NCI-H2029 treated with DMSO at 0.1 percent for 48 hours (cell line): ENCODE results near the gene SLC9A1.

ENCODE experiments used
- DNase-seq: peaks from one replicate; lab custom pipeline; 2025; lab: John Stamatoyannopoulos, UW

SLC9A1 gene

DNA sequence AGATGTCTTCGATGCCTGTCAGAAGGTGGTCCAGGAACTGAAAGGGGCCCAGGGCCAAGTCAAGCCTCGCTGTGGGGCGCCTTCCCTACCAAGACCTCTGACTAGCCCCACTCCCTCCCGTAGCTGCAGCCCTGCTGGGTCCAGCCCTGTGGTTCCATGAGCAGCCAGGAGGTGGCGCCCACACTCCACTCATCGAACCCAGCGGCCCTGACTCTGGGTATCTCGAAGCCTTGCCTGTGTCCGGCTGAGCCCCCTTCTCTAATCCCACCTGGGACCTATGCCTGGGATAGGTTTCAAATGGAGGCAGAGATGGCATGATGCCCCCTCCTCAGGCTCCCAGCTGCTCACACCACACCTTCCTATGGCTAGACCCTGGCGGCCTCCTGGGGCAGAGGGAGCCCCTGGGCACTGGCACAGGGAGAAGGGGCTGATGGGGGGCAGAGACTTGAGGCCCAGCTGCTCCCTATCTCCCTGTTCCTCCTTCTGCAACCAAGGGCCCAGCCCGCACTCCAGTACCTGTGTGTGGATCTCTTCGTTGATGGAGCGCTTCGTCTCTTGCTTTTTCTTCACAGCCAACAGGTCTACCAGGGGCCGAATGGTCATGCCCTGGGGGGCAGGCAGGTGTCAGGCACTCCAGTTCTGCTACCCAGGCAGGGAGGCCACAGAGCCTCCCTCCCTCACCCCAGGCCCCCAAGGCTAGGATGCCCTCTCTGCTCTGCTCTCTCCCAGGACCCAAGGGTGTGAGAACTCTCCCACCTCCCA lies 52.0 kb downstream of the SLC9A1 start:
- no peak for DNase-seq

DNA sequence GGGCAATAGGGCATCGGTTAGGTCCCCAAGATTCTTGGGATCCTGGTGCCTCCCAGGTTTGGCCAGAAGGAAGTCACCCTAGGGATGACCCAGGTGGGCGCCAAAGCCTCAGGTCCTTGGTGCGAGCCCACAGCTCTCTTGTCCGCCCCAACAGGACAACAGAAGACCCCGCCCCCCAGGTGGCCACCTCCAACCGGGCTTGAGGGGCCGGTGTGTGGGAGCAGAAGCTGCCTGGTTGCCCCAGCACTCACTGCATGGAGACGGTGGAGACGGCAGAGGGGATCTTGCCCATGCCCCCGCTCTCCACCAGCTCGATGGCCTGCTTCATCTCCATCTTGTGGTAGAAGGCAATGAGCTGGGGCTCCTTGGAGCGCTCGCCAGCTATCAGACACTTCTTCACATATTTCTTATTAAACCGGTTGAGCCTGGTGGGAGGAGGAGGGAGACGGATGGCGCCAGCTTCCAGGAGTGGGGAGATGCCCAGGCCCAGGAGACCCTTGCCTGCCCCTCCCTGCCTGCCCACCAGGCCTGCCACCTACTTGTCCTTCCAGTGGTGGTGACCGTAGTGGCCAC lies 52.7 kb downstream of the SLC9A1 start:
- no peak for DNase-seq

DNA sequence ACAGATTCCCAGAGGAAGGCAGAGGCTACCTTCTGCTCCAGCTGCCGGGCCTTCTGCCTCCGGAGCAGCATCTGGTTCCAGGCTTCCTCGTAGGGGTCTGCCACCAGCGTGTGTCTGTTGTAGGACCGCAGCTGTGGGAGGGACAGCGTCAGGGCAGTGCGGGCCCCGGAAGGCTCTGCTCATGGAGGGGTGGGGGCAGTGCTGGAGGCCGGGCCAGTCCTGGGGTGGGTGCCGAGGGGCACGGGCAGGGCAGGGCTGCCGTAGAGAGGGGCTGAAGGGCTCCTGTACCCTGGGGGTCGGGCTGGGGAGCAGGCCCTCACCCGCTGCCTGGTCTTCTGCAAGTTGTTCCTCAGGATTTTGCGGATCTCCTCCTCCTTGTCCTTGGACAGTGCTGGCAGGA lies 53.2 kb downstream of the SLC9A1 start:
- DNase-seq: no peak

DNA sequence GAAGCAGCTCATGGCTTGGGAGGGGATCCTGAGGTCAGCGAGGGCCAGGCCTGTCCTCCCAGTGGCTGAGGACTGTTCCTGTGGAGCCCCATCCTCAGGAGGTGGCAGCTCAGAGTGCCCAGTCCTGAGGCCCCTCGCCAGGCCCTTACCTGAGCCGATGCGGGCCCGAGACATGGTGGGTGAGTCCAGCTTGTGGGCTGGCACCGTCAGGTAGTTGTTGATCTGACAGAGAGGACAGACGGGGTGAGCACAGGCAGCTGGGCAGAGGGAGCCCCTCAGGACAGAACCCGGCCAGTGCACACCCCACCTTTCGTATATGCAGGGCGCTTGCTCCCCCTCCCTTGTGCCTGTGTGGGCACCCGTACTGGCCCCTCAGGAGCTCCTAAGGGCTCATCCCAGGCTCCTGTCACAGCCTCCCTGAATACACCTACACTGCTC lies 53.9 kb downstream of the SLC9A1 start:
- DNase-seq: no peak

DNA sequence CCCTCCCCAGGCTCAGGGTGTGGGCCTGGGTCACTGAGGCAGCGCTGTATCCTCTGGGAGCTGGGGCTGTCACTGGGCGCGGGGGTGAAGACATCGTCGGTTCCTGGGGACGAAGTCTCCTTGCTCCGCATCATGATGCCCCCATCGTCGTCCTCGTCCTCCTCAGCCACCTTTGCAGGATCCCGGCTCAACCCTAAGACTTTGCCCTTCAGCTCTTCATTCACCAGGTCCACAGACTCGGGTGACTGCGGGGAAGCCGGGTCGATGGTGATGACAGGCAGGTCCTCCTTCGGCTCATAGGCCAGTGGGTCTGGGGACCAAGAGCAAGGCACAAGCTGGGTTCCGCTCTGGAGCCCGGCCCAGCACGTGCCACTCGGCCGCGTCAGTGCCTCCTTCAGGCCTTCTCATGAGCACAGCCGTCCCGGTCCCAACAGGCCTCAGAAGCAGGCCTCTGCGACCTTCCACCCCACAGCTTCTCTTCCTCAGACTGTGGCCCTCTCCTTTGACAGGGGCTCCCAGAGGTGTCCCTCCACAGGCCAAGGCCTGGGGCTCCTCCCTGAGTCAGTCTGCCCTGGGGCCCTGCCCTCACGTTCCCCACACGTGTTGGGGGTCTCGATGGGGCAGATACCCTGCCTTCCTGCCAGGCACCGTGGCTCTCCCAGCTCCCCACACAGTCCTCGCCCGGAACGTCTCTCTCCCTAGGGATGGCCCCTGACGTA lies 54.4 kb downstream of the SLC9A1 start:
- DNase-seq: no peak

DNA sequence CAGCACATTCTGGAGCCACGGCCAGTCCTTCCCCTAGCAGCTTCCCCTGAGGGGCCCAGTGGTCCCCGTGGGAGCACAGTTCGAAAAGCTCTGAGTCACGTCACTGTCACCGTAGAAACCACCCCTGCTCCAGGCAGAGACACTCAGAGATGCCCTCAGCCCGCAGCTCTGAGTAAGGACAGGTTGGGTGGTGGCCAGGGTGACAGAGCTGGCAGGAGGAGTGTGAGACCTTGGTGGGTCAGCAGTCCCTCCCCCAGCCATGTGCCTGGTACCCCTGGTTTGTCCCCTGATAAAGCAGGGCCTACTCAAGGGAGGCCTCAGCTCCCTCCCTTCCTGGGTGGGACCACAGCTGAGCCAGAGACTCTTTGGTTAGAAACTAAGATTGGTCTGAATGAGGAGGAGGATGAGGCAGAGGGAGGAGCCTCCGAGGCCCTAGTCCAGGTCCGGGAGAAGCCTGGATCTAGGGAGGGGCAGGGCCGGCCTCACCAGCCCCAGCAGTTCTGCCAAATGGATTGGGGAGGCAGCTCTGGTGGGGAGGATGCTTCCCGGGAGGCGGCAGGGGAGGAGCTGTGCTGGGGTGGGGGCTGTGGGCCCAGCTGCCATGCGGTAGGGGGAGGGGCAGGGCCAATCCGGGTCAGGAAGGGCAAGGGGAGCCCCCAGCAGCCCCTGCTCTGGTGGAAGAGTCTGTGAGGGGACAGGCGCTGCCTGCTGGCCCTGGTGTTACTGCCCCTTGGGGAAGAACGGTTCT lies 55.2 kb downstream of the SLC9A1 start:
- DNase-seq: no peak

DNA sequence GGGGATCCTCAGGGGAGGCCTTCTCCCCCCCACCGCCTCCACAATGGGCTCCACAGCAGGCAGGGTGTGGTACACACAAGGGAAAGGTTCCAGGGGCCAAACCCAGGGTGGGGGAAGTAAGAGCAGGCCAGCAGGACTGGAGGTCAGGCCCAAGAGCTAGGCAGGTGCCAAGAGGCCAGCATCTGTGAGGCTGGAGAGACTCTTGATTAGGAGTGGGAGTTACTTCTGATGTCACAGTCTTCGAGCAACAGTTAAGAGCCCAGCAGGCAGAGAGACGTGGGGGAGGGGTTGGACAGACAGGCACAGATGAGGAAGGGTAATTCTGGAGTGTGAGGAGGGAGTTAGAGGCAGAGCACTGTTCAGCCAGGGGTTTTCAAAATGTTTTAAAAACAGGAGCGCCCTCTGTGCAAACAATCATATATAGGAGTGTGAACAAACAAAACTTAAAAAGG lies 55.8 kb downstream of the SLC9A1 start:
- DNase-seq: peak; percentile 8

DNA sequence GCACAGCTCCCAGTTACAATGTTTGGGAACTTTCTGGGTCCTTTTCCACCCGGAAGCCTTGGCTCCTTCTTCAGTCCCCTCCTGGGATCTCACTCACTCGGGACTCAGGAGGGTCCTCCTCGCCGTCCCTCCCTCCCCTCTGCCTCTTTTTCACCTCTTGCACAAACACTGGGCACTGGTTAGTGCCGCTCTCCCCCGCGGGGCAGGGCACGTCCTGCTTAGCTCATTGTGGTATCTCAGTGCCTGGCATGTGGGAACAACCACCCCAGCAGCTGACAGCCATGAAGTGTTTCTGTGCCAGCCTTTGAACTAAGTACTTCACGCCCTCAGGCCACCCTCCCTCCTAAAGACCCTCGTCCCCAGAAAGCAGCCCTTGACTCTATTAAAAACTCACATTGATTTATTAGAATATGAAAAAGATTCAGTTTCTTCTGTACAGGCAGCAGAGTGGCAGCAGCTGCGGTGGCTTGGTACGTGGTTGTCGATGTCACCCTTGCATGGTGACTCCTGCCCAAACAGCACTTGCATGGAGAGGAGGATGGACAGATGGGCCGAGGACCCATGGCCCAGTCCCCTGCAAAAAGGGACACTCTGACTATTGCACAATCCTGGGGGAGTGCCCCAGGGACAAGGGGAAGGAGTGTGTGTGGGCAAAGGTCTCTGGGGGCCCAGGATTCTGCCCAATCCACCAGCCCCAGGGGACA lies 56.3 kb downstream of the SLC9A1 start:
- DNase-seq: no peak

DNA sequence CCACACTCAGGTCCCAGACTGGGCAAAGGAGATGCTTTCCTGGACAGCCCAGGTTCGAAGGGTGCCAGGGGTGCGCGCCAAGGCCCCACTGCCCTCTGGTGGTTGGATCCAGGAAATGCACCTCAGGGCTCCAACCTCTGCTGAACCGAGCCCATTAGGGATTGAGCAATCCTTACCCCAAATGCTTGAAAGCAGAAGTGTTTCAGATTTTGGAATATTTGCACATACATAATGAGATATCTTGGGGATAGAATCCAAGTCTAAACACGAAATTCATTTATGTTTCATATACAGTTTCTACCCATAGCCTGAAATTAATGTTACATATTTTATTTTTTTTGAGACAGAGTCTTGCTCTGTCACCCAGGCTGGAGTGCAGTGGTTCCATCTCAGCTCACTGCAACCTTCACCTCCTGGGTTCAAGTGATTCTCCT lies 57.4 kb downstream of the SLC9A1 start:
- DNase-seq: peak; percentile 20

DNA sequence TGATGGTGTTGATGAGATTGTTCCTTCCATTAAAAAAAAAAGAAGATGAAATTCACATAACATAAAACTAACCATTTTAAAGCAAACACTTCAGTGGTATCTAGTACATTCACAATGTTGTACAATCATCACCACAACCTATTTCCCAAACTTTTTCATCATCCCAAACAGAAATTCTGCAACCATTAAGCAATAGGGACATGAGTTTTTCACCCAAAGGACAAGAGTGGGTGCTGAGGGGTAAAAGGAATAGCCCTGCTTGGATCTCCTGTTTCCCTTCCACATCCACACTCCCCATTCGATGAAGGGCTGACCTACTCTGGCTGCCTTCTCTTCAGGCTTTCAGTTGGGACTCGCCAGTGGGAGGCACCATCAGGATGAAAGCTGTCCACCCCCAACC lies 59.3 kb downstream of the SLC9A1 start:
- no peak for DNase-seq

DNA sequence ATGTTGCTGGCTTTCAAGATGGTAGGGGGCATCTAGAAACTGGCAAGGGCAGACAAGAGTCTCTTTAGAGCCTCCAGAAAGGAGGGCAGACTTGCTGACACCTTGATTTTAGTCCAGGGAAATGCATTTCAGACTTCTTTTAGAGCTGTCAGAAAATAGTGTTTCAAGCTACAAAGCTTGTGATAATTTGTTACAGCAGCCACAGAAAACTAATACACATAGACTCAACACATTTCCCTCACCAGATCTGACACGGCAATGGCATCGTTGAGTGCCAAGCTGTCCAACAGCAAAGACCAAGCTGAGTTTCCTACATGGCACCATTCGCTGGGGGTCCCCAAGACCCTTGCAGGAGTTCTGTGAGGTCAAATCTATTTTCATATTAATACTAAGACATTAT lies 62.0 kb downstream of the SLC9A1 start:
- DNase-seq: no peak

DNA sequence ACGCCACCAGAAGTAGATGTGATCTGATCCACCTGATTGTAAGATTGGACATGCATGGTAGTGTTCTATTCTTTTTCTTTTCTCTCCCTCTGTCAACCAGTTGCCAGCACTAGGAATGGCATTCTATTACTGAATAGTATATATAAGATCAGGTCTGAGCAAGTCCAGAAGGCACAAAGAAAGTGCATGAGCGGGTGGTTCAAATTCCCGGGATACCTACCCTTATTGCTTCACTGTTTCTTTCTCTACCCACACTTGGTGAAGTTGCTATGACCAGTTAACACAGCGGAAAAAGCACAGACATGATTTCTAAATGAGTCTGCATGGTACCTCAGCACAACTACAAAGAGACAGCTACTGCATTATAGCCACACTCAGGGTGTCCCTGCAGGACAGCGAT lies 64.0 kb downstream of the SLC9A1 start:
- no peak for DNase-seq

DNA sequence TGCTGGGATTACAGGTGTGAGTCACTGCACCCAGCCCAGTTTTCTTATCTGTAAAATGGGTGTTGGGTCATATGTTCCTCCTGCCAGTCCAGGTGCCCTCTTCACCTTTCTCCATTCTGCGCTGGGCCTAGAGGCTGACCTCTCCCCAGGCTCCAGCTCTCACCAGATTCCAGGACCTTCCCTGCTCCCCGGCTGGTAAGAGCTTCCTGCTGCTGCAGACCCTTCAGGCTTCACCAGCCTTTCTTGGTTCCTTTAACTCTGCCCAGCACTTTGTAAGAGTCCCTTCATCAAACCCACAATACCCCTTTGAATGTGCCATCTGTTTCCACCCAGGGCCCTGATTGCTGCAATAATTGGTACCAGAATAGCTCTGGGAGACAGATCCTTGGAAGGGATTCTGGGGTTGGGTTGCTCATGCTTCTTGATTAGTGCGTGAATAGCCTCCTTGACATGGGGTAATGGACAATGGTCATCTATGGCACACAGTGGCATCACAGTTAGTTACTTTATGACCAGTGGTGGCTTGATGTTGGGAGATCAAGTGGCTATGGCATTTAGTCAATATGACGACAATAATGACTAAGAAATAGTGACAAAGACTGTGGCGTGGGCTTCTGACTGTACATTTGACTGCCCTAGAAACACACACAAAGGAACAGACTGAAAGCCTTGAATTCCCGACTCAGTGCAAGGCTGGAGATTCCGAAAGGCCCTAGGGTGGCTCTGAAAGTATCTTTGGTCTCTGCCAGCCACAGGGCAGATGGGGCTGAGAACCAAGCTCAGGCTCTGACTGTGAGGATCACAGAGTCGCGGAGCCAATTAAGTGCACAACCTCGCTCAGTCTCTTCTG lies 67.3 kb downstream of the SLC9A1 start:
- DNase-seq: no peak

DNA sequence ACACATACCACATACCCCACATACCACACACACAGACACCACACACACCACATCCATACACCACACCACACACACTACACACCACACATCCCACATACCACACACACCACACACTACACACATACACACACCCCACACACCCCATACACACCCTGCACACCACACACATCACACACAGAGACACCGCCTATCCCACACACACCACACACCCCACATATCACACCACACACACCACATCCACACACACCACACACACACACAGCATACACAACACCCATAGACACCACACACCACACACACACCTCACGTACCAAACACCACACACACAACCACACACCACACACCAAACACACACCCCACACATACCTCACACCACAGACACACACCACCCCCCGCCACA lies 68.3 kb downstream of the SLC9A1 start:
- DNase-seq: no peak

DNA sequence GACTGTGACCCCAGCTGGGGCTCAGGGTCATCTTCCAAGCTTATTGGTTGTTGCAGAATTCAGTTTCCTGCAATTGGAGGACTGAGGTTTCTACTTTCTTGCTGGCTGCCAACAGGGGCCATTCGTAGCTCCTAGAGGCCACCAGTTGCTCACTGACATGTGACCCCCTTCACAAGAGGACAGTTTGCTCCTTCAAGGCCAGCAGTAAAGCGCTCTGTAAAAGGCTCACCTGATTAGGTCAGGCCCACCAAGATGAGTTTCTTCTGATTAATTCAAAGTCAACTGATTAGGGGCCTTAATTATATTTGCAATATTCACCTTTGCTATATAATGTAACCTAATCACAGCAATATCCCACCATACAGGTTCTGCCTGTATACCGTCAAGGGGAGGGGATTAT lies 68.9 kb downstream of the SLC9A1 start:
- DNase-seq: no peak

DNA sequence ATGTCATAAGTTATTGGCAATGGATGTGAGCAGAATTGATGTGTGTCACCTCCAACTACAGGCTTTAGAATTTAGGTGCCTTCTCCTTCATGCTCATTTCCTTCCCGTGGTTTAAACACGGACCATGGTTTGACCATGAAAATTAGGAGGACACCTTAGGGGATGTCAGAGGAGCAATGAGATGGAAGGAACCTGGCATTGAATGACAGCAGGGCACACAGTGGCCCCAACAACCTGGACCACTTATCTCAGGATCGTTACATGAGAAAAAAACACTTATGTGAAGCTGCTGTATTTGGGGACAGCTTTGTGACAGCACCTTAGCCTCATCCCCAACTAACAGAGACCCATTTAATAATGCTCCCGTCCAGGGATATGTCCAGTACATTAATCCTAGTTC lies 70.8 kb downstream of the SLC9A1 start:
- no peak for DNase-seq

DNA sequence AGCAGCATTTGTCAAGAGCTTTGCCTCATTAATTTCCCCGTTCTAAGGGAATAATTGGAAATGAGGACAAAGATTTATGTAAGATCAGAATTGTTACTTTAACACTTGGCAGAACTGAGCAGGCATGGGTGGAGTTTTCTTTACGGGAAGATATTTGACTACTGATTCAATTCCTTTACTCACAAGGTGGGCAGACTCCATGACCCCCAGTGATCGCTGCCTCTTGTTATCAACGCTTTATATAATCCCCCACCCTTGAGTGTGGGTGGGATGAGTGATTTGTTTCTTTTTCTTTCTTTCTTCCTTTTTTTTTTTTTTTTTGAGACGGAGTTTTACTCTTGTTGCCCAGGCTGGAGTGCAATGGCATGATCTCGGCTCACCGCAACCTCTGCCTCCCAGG lies 77.0 kb downstream of the SLC9A1 start:
- no peak for DNase-seq

DNA sequence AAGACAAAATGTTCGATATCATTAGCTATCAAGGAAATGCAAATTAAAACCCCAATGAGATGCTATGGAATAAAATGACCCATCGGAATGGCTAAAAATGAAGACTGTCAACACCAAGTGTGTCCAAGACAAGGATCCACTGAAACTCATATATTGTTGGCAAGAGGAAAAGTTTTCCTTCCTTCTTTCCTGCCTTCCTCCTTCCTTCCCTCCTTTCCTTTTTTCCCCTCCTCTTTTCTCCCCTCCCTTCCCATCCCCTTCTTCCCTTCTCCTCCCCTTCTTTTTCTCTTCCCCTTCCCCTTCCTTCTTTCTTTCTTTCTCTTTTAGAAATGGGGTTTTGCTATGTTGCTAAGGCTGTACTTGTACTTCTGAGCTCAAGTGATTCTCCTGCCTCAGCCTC lies 78.1 kb downstream of the SLC9A1 start:
- DNase-seq: no peak

DNA sequence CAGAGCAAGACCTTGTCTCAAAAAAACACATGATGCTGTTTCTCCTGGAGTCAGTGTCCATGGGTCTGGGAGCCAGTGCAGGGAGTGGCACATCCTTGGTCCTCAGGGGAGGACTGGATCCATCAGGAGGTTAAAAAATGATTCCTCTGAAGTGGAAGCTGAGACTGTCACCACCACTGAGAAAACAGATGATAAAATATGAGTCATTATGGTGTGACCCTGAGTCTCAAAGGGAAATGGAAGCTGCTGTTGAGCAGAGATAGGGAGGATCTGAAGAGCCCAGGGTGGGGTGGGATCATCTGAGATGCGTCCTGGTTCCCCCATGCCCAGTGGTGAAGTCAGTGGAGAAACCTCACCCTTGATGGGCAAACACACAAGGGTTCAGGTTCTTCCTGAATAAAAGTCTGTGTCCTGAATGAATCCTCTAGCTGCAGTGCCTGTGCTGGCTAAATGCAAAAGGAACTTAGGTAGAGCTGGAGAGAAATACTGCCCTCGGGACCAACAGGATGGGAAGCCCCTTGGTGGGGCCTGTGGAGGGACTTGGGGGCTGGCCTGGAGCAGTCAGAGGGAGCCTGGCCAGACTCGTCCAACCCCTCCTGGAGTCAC lies 80.6 kb downstream of the SLC9A1 start:
- no peak for DNase-seq

DNA sequence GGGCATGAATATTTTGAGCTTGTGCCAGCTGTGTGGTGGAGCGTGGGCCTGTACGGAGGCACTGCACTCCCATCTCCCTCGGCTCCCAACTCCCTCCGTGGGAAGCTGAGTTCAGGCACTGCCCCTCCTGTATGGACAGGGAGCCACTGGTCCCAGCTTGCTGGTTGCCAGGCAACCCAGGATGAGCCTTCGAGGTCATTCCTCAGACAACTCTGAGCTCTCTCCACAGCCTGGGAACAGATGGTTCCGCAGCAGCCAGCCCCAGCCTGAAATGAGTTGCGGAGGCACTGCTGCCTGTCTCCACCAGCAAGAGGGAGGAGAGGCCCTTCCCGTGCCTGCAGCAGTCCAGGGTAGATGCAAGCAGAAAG lies 83.9 kb downstream of the SLC9A1 start:
- no peak for DNase-seq
